H1 (cell line): Measurements from ENCODE around the gene MXI1. TPM values are rescaled to one million over a fixed set of nuclear protein-coding genes. Genes with fewer than 3 reads are reported as not detected.

Experiments used
- CTCF ChIA-PET: fragments of 300-600 bp; sonication (Branson Sonifier 250); formaldehyde crosslinking; loops from one replicate; lab custom pipeline; 2021; ENCODE audit not compliant: partially characterized antibody; lab: Charles Lee
- POLR2A ChIA-PET: fragments of 300-600 bp; sonication (Branson Sonifier 250); formaldehyde crosslinking; loops from one replicate; lab custom pipeline; 2021; ENCODE audit warnings: inconsistent platforms; ENCODE audit not compliant: partially characterized antibody; lab: Charles Lee
- DNase-seq, 2 experiments: peaks; one replicate each; pipeline versions ENCODE4 v3.0.0 to v3.0.0-alpha.2; 2010 to 2022; ENCODE audit warnings: low spot score in 2 of 2, low read depth in 1 of 2, mixed read lengths in 1 of 2
- FAIRE-seq: peaks from 2 replicates; lab custom pipeline; 2011; peaks lifted over from hg19 to GRCh38; lab: Jason Lieb, UNC
- H2AFZ ChIP-seq: 2 replicates; pipeline ENCODE4 v1.8.1; 2012; ENCODE audit warnings: low read length, inconsistent platforms
- H2AK5ac ChIP-seq: 2 replicates; pipeline ENCODE4 v1.6.1; 2013; ENCODE audit warnings: low read depth, low read length
- H2BK120ac ChIP-seq: replicated peaks from 2 replicates; pipeline ENCODE3; 2013; ENCODE audit warnings: low read depth, low read length, inconsistent platforms
- H2BK12ac ChIP-seq: 2 replicates; pipeline ENCODE4 v1.6.1; 2013; ENCODE audit warnings: low read depth, low read length
- H2BK15ac ChIP-seq: 2 replicates; pipeline ENCODE4 v1.6.1; 2013; ENCODE audit warnings: low read length
- H2BK20ac ChIP-seq: 2 replicates; pipeline ENCODE4 v1.6.1; 2013; ENCODE audit warnings: low read length
- H2BK5ac ChIP-seq: 2 replicates; pipeline ENCODE4 v1.6.1; 2013; ENCODE audit warnings: low read depth, low read length
- H3K14ac ChIP-seq: 2 replicates; pipeline ENCODE4 v1.6.1; 2013; ENCODE audit warnings: inconsistent platforms; ENCODE audit not compliant: insufficient read length
- H3K18ac ChIP-seq: 2 replicates; pipeline ENCODE4 v1.6.1; 2013; ENCODE audit warnings: low read length; ENCODE audit errors: extremely low read depth
- H3K23ac ChIP-seq: 2 replicates; pipeline ENCODE4 v1.6.1; 2013; ENCODE audit warnings: inconsistent platforms; ENCODE audit not compliant: insufficient read length
- H3K23me2 ChIP-seq: 2 replicates; pipeline ENCODE4 v1.6.1; 2013; ENCODE audit warnings: low read depth, low read length
- H3K27ac ChIP-seq: 2 replicates; pipeline ENCODE4 v1.6.1; 2011; ENCODE audit warnings: low read depth, low read length, inconsistent platforms
- H3K27me3 ChIP-seq, 4 experiments: replicated peaks in 1 of 4; 1 replicate in 1 of 4; 2 replicates in 3 of 4; pipeline versions ENCODE4 v1.6.1 to v1.8.1; 2011 to 2013; ENCODE audit warnings: low read length in 3 of 4, mild to moderate bottlenecking in 3 of 4, inconsistent platforms in 2 of 4, mixed read lengths in 2 of 4, moderate library complexity in 1 of 4; ENCODE audit not compliant: control insufficient read depth in 3 of 4, insufficient read depth in 3 of 4; ENCODE audit errors: extremely low read depth in 1 of 4
- H3K36me3 ChIP-seq, 4 experiments: 2 replicates each; pipeline versions ENCODE4 v1.6.1 to v1.8.1; 2011 to 2013; ENCODE audit warnings: mild to moderate bottlenecking in 4 of 4, low read length in 3 of 4, moderate library complexity in 2 of 4, control low read depth in 1 of 4, inconsistent platforms in 1 of 4; ENCODE audit not compliant: insufficient read depth in 4 of 4, control insufficient read depth in 2 of 4
- H3K4ac ChIP-seq: replicated peaks from 2 replicates; pipeline ENCODE3; 2013; ENCODE audit warnings: low read length, low read depth, mixed read lengths, inconsistent platforms; ENCODE audit not compliant: insufficient read length
- H3K4me1 ChIP-seq, 4 experiments: replicated peaks in 1 of 4; 1 replicate in 1 of 4; 2 replicates in 3 of 4; pipeline versions ENCODE4 v1.6.1 to v1.8.1; 2011 to 2013; ENCODE audit warnings: low read length in 3 of 4, inconsistent platforms in 2 of 4, mixed read lengths in 1 of 4; ENCODE audit not compliant: insufficient read depth in 4 of 4, control insufficient read depth in 3 of 4
- H3K4me2 ChIP-seq, 2 experiments: 2 replicates each; pipeline versions ENCODE4 v1.6.1 to v1.8.1; 2011 to 2013; ENCODE audit warnings: low read depth in 2 of 2, low read length in 2 of 2, control low read depth in 1 of 2, inconsistent platforms in 1 of 2, mild to moderate bottlenecking in 1 of 2; ENCODE audit not compliant: insufficient read depth in 1 of 2
- H3K4me3 ChIP-seq, 4 experiments: fragments of 200-600, 300-600 bp in 1 of 4; sonication (generic), shearing (Covaris generic), sonication (Bioruptor Twin) in 1 of 4; 2 replicates each; pipeline versions ENCODE4 v1.5.1 to v1.8.1; 2011 to 2016; ENCODE audit warnings: low read length in 4 of 4, low read depth in 3 of 4, control low read depth in 2 of 4, inconsistent platforms in 2 of 4, mild to moderate bottlenecking in 2 of 4, mixed read lengths in 1 of 4, moderate library complexity in 1 of 4; ENCODE audit not compliant: insufficient read depth in 2 of 4; ENCODE audit errors: extremely low read depth in 1 of 4
- H3K56ac ChIP-seq: replicated peaks from 2 replicates; pipeline ENCODE3; 2013; ENCODE audit warnings: low read depth, mild to moderate bottlenecking, mixed read lengths, low read length, inconsistent platforms; ENCODE audit not compliant: insufficient read length
- H3K79me1 ChIP-seq: 2 replicates; pipeline ENCODE4 v1.6.1; 2013; ENCODE audit warnings: low read depth, low read length, control low read depth
- H3K79me2 ChIP-seq, 2 experiments: 2 replicates each; pipeline versions ENCODE4 v1.6.1 to v1.8.1; 2012 to 2013; ENCODE audit warnings: low read length in 2 of 2, mild to moderate bottlenecking in 2 of 2, inconsistent platforms in 1 of 2; ENCODE audit not compliant: insufficient read depth in 2 of 2, control insufficient read depth in 1 of 2
- H3K9ac ChIP-seq, 4 experiments: replicated peaks in 1 of 4; 1 replicate in 1 of 4; 2 replicates in 3 of 4; pipeline versions ENCODE4 v1.6.1 to v1.8.1; 2011 to 2013; ENCODE audit warnings: low read depth in 3 of 4, low read length in 3 of 4, control low read depth in 2 of 4, mild to moderate bottlenecking in 2 of 4, moderate library complexity in 2 of 4, inconsistent platforms in 1 of 4; ENCODE audit errors: extremely low read depth in 1 of 4
- H3K9me3 ChIP-seq, 2 experiments: 2 replicates each; pipeline versions ENCODE4 v1.6.1 to v1.8.1; 2012 to 2013; ENCODE audit warnings: mild to moderate bottlenecking in 2 of 2, moderate library complexity in 2 of 2, control low read depth in 1 of 2, inconsistent platforms in 1 of 2, low read depth in 1 of 2, low read length in 1 of 2, mixed read lengths in 1 of 2; ENCODE audit not compliant: insufficient read depth in 2 of 2
- H4K20me1 ChIP-seq, 2 experiments: replicated peaks in 1 of 2; 2 replicates each; pipeline versions ENCODE3 to v1.8.1; 2011 to 2013; ENCODE audit warnings: inconsistent platforms in 2 of 2, low read length in 2 of 2, mild to moderate bottlenecking in 1 of 2; ENCODE audit not compliant: insufficient read depth in 2 of 2, control insufficient read depth in 1 of 2
- H4K5ac ChIP-seq: 2 replicates; pipeline ENCODE4 v1.6.1; 2013; ENCODE audit warnings: low read length, low read depth, mixed read lengths, inconsistent platforms; ENCODE audit not compliant: insufficient read length
- H4K8ac ChIP-seq: 2 replicates; pipeline ENCODE4 v1.8.0; 2013; ENCODE audit warnings: mild to moderate bottlenecking, moderate library complexity, low read length, inconsistent platforms; ENCODE audit not compliant: insufficient read depth; ENCODE audit errors: extremely low read depth
- H4K91ac ChIP-seq: replicated peaks from 2 replicates; pipeline ENCODE3; 2013; ENCODE audit warnings: low read length, mixed read lengths, inconsistent platforms; ENCODE audit not compliant: insufficient read length
- CHD2 ChIP-seq: IDR thresholded peaks from 2 replicates; pipeline ENCODE4 v1.6.1; 2012; ENCODE audit warnings: low read length, improper control_type of control experiment
- EZH2 ChIP-seq: fragments of 200-600 bp; sonication (generic); IDR thresholded peaks from 2 replicates; pipeline ENCODE4 v1.7.1; 2012; ENCODE audit warnings: low read depth, mild to moderate bottlenecking, moderate library complexity, low read length, inconsistent platforms; ENCODE audit not compliant: severe bottlenecking
- RNF2 ChIP-seq: fragments of 200-900, 300-1000 bp; sonication (generic); IDR thresholded peaks from 2 replicates; pipeline ENCODE4 v1.7.1; 2016; ENCODE audit warnings: borderline replicate concordance, low read depth, mild to moderate bottlenecking, antibody characterized with exemption, low read length; ENCODE audit not compliant: poor library complexity, severe bottlenecking; ENCODE audit errors: missing control alignments
- RXRA ChIP-seq: IDR thresholded peaks from 2 replicates; pipeline ENCODE4 v1.6.1; 2011; ENCODE audit warnings: low read depth, mild to moderate bottlenecking, low read length, moderate library complexity; ENCODE audit not compliant: insufficient read depth
- SIRT6 ChIP-seq: IDR thresholded peaks from one replicate; pipeline ENCODE4 v1.7.1; 2012; ENCODE audit warnings: low read length, inconsistent platforms
- SIX5 ChIP-seq: IDR thresholded peaks from 2 replicates; pipeline ENCODE4 v1.6.1; 2011; ENCODE audit warnings: mild to moderate bottlenecking, low read depth, low read length
- WGBS, 2 experiments: shearing (Covaris generic) in 1 of 2; methylation state at CpG; one replicate each; pipeline versions ENCODE4 v1.1.6 to v1.1.7; 2013 to 2015; ENCODE audit warnings: low lambda C conversion rate in 2 of 2, mixed read lengths in 2 of 2, inconsistent platforms in 1 of 2, low coverage in 1 of 2, missing lambda C conversion rate in 1 of 2; ENCODE audit not compliant: insufficient replicate concordance in 2 of 2, insufficient coverage in 1 of 2, insufficient read length in 1 of 2; ENCODE audit errors: extremely low coverage in 1 of 2, missing lambda C conversion rate in 1 of 2; 5-methylcytosine and 5-hydroxymethylcytosine counted together
- polyA plus RNA-seq, 7 experiments: library from polyadenylated mRNA; depleted of rRNA in 3 of 7; stranded (reverse) in 5 of 7; unstranded in 2 of 7; fragments of >200 nt in 5 of 7; fragments of 200-250 nt in 2 of 7; gene quantifications; 1 replicate in 5 of 7; 2 replicates in 1 of 7; 4 replicates in 1 of 7; pipeline versions ENCODE4 v1.2.1 to v1.2.3, GENCODE V29; 2011 to 2013; ENCODE audit warnings: missing spikeins in 2 of 7, mixed read lengths in 2 of 7
- total RNA-seq: library from RNA; stranded (reverse); fragmentation: NEBNext Ultra II Directional; extraction: Animal tissue kit (Norgen Biotek cat#: 25700); gene quantifications from 2 replicates; pipeline ENCODE4 v1.2.1, GENCODE V29; 2021

The MXI1 gene
- total and polyA plus RNA-seq, 2 of the 8 experiments (the other 6 are each of a cell fraction or from before 2014, with no cell fraction given), result 5.7 to 8.8 TPM

GRCh38 chr10:110169586-110169985 lies 37.8 kb upstream of the MXI1 start:
- CTCF ChIA-PET, result interaction anchor here (1.5 to 5.1 kb wide), 4 partner anchors 14 to 50 kb away, joined by 3 to 33 read pairs (median 12); no protein-coding TSS in a partner anchor
- Histone ChIP-seq H2BK15ac (no peak overlapping the region), H3K79me2 (no peaks in the 10 kb centered on the region), H3K27me3 (peaks cover 66 to 98% (median 93%) of the 10 kb centered on the region in 4 experiments), H3K4me3 (no peak overlapping the region), H3K27ac (no peak overlapping the region), H4K91ac (no peak overlapping the region), H3K4me1 (peaks cover 0 to 23% (median 8%) of the 10 kb centered on the region in 4 experiments; a peak in 6 of 7 replicates)
- no peak for TF ChIP-seq EZH2
- TF ChIP-seq SIX5, result no peak
- TF ChIP-seq CHD2, result no peak
- TF ChIP-seq RXRA, result no peak
- peak; percentile 49 for TF ChIP-seq RNF2
- no peak for TF ChIP-seq SIRT6
- TF ChIP-seq, all 59 proteins: peak for 1
- no peaks in the 10 kb centered on the region for H3K36me3 ChIP-seq
- no peak overlapping the region for H2BK5ac ChIP-seq
- H2BK12ac ChIP-seq, result no peak overlapping the region
- DNase-seq (peak in 1 of 2 experiments; percentile 47), FAIRE-seq (no peak)
- no peak overlapping the region for H3K56ac ChIP-seq
- H3K9ac ChIP-seq, result no peak overlapping the region
- H3K18ac ChIP-seq, result no peak overlapping the region
- H3K23me2 ChIP-seq, result no peaks in the 10 kb centered on the region
- H4K8ac ChIP-seq, result no peak overlapping the region
- H3K14ac ChIP-seq, result no peak overlapping the region
- no peaks in the 10 kb centered on the region for H3K79me1 ChIP-seq
- H2AFZ ChIP-seq, result no peak overlapping the region
- no peak overlapping the region for H4K5ac ChIP-seq
- H3K4ac ChIP-seq, result no peak overlapping the region
- H3K9me3 ChIP-seq, result no peaks in the 10 kb centered on the region
- H3K23ac ChIP-seq, result no peak overlapping the region
- no peak overlapping the region for H2BK20ac ChIP-seq
- H2BK120ac ChIP-seq, result no peak overlapping the region
- 36% methylated on average over 1 of the region's 1 CpG; no CpG with 5 or more reads in 1 of the 2 experiments for WGBS, 2 experiments
- POLR2A ChIA-PET, result interaction anchor here (0.7 to 2.4 kb wide), 2 partner anchors 38 to 40 kb away, joined by 3 to 8 read pairs; no protein-coding TSS in a partner anchor
- H2AK5ac ChIP-seq, result no peak overlapping the region
- peak overlapping the region in 1 of 2 experiments; percentile 32; a peak in 1 of 4 replicates for H3K4me2 ChIP-seq
- H4K20me1 ChIP-seq, result peaks cover 0 to 28% of the 10 kb centered on the region in 2 experiments
